GM23338 (cell line): Measurements from ENCODE around the gene LCLAT1. TPM values are rescaled to one million over a fixed set of nuclear protein-coding genes. Genes with fewer than 3 reads are reported as not detected.

Experiments used
- ATAC-seq: fragments of 200-7000 bp; cut with Tn5 transposase; 3 replicates; pipeline ENCODE4 v1.9.1; 2020
- DNase-seq: peaks from one replicate; pipeline ENCODE4 v3.0.0-alpha.2; 2015; ENCODE audit warnings: low spot score
- H2AFZ ChIP-seq: fragments of 200-600 bp; sonication (generic); 2 replicates; pipeline ENCODE4 v1.8.0; 2016; ENCODE audit warnings: antibody characterized with exemption, mild to moderate bottlenecking, moderate library complexity
- H3F3A ChIP-seq: fragments of 200-600 bp; sonication (generic); replicated peaks from 2 replicates; pipeline ENCODE4 v1.8.0; 2017; ENCODE audit warnings: antibody characterized with exemption, mixed run types, low read depth
- H3K27ac ChIP-seq: fragments of 200-600 bp; sonication (generic); 2 replicates; pipeline ENCODE4 v1.6.1; 2016; ENCODE audit warnings: low read depth
- H3K27me3 ChIP-seq: fragments of 200-600 bp; sonication (generic); 2 replicates; pipeline ENCODE4 v1.8.0; 2016; ENCODE audit warnings: mild to moderate bottlenecking, mixed run types, moderate library complexity; ENCODE audit not compliant: insufficient read depth
- H3K36me3 ChIP-seq: fragments of 200-600 bp; sonication (generic); 2 replicates; pipeline ENCODE4 v1.8.0; 2016; ENCODE audit warnings: mild to moderate bottlenecking; ENCODE audit not compliant: insufficient read depth
- H3K4me1 ChIP-seq: fragments of 200-600 bp; sonication (generic); 2 replicates; pipeline ENCODE4 v1.8.0; 2016; ENCODE audit warnings: mild to moderate bottlenecking, moderate library complexity; ENCODE audit not compliant: insufficient read depth
- H3K4me2 ChIP-seq: fragments of 200-600 bp; sonication (generic); 2 replicates; pipeline ENCODE4 v1.7.1; 2017; ENCODE audit warnings: mixed run types
- H3K4me3 ChIP-seq: fragments of 200-600 bp; sonication (generic); 2 replicates; pipeline ENCODE4 v1.6.1; 2016; ENCODE audit warnings: mixed run types
- H3K79me2 ChIP-seq: fragments of 200-600 bp; sonication (generic); replicated peaks from 2 replicates; pipeline ENCODE4 v1.8.0; 2017; ENCODE audit warnings: mild to moderate bottlenecking; ENCODE audit not compliant: insufficient read depth
- H3K9me2 ChIP-seq: fragments of 200-600 bp; sonication (generic); 2 replicates; pipeline ENCODE4 v1.8.0; 2017; ENCODE audit not compliant: insufficient read depth
- H4K20me1 ChIP-seq: fragments of 200-600 bp; sonication (generic); replicated peaks from 2 replicates; pipeline ENCODE4 v1.8.0; 2017; ENCODE audit warnings: mild to moderate bottlenecking; ENCODE audit not compliant: insufficient read depth
- H3K27ac Mint-ChIP-seq: 2 replicates; pipeline ENCODE4 v1.8.0; 2020; ENCODE audit warnings: inconsistent platforms, mild to moderate bottlenecking, moderate library complexity, mixed read lengths
- H3K27me3 Mint-ChIP-seq: 3 replicates; pipeline ENCODE4 v1.8.0; 2022; ENCODE audit warnings: low read depth, mild to moderate bottlenecking, moderate library complexity, mixed read lengths, inconsistent platforms; ENCODE audit not compliant: insufficient read depth, poor library complexity
- H3K36me3 Mint-ChIP-seq: 3 replicates; pipeline ENCODE4 v1.8.0; 2021; ENCODE audit warnings: low read depth, mild to moderate bottlenecking, inconsistent platforms, moderate library complexity, mixed read lengths
- H3K4me1 Mint-ChIP-seq: 3 replicates; pipeline ENCODE4 v1.8.0; 2020; ENCODE audit warnings: mild to moderate bottlenecking, inconsistent platforms, mixed read lengths
- H3K4me3 Mint-ChIP-seq: 3 replicates; pipeline ENCODE4 v1.8.0; 2021; ENCODE audit warnings: moderate library complexity, mild to moderate bottlenecking, inconsistent platforms, mixed read lengths
- H3K9me3 Mint-ChIP-seq: 3 replicates; pipeline ENCODE4 v1.8.0; 2020; ENCODE audit warnings: moderate library complexity, mild to moderate bottlenecking, inconsistent platforms, mixed read lengths
- CREB1 ChIP-seq: fragments of 250-450 bp; sonication (Bioruptor Pico); IDR thresholded peaks from 2 replicates; pipeline ENCODE4 v1.5.0; 2020; ENCODE audit warnings: low read depth, mild to moderate bottlenecking, moderate library complexity
- POLR2AphosphoS5 ChIP-seq: IDR thresholded peaks from 2 replicates; pipeline ENCODE4 v1.6.1; 2016; ENCODE audit warnings: antibody characterized with exemption, low read depth
- ZNF114 ChIP-seq: fragments of 250-450 bp; sonication (Bioruptor Pico); IDR thresholded peaks from 2 replicates; pipeline ENCODE4 v1.5.0; 2020; ENCODE audit warnings: mild to moderate bottlenecking, moderate library complexity
- ZNF331 ChIP-seq: fragments of 250-450 bp; sonication (Bioruptor Pico); IDR thresholded peaks from 2 replicates; pipeline ENCODE4 v1.5.0; 2020; ENCODE audit warnings: low read depth, mild to moderate bottlenecking, moderate library complexity
- polyA plus RNA-seq: library from polyadenylated mRNA; unstranded; fragments of >200 nt; fragmentation: Nextera tagmentation; extraction: Ambion mirVana; gene quantifications from 2 replicates; pipeline ENCODE4 v1.2.1, GENCODE V29; 2016
- total RNA-seq: library from RNA; depleted of rRNA; stranded (reverse); fragments of >200 nt; shearing (Covaris generic); gene quantifications from 2 replicates; pipeline ENCODE4 v1.2.3, GENCODE V29; 2014
- TF ChIP-seq, protein P1 (sequence below): fragments of 250-450 bp; sonication (Bioruptor Pico); IDR thresholded peaks from 2 replicates; pipeline ENCODE4 v1.5.0; 2020; ENCODE audit warnings: mild to moderate bottlenecking, moderate library complexity
- TF ChIP-seq, protein P2 (sequence below), 2 experiments: fragments of 200-600 bp in 1 of 2; sonication (generic) in 1 of 2; conservative IDR thresholded peaks; 2 replicates each; pipeline versions ENCODE4 v1.5.1 to v1.6.1; 2016 to 2017; ENCODE audit warnings: antibody characterized with exemption in 2 of 2, low read depth in 2 of 2, mild to moderate bottlenecking in 2 of 2, moderate library complexity in 1 of 2
- TF ChIP-seq, protein P3 (sequence below): IDR thresholded peaks from one replicate; pipeline ENCODE4 v1.6.1; 2018; ENCODE audit warnings: antibody characterized with exemption; ENCODE audit not compliant: unreplicated experiment

LCLAT1 gene
- total and polyA plus RNA-seq, 2 experiments from 2014 or later: 11.5 to 30.1 TPM

DNA sequence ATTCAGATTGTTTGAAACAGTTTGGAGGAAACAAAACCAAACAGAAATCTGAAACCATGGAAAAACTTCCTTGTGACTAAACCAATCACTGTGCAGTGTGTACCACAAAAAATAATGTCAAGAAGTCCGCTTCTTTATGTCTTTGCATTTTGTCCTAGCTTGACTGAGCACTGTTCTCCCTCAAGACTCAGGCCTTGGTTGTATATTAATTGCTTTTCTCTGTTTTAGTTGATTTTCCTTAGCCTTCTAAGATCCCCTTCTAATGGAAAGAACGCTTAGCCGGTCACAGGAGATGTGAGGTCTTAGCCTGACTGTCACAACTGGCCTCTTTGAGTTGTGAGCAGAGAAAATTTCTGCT, 56.6 kb downstream of the LCLAT1 start (continued):
- TF ChIP-seq, protein P1, sequence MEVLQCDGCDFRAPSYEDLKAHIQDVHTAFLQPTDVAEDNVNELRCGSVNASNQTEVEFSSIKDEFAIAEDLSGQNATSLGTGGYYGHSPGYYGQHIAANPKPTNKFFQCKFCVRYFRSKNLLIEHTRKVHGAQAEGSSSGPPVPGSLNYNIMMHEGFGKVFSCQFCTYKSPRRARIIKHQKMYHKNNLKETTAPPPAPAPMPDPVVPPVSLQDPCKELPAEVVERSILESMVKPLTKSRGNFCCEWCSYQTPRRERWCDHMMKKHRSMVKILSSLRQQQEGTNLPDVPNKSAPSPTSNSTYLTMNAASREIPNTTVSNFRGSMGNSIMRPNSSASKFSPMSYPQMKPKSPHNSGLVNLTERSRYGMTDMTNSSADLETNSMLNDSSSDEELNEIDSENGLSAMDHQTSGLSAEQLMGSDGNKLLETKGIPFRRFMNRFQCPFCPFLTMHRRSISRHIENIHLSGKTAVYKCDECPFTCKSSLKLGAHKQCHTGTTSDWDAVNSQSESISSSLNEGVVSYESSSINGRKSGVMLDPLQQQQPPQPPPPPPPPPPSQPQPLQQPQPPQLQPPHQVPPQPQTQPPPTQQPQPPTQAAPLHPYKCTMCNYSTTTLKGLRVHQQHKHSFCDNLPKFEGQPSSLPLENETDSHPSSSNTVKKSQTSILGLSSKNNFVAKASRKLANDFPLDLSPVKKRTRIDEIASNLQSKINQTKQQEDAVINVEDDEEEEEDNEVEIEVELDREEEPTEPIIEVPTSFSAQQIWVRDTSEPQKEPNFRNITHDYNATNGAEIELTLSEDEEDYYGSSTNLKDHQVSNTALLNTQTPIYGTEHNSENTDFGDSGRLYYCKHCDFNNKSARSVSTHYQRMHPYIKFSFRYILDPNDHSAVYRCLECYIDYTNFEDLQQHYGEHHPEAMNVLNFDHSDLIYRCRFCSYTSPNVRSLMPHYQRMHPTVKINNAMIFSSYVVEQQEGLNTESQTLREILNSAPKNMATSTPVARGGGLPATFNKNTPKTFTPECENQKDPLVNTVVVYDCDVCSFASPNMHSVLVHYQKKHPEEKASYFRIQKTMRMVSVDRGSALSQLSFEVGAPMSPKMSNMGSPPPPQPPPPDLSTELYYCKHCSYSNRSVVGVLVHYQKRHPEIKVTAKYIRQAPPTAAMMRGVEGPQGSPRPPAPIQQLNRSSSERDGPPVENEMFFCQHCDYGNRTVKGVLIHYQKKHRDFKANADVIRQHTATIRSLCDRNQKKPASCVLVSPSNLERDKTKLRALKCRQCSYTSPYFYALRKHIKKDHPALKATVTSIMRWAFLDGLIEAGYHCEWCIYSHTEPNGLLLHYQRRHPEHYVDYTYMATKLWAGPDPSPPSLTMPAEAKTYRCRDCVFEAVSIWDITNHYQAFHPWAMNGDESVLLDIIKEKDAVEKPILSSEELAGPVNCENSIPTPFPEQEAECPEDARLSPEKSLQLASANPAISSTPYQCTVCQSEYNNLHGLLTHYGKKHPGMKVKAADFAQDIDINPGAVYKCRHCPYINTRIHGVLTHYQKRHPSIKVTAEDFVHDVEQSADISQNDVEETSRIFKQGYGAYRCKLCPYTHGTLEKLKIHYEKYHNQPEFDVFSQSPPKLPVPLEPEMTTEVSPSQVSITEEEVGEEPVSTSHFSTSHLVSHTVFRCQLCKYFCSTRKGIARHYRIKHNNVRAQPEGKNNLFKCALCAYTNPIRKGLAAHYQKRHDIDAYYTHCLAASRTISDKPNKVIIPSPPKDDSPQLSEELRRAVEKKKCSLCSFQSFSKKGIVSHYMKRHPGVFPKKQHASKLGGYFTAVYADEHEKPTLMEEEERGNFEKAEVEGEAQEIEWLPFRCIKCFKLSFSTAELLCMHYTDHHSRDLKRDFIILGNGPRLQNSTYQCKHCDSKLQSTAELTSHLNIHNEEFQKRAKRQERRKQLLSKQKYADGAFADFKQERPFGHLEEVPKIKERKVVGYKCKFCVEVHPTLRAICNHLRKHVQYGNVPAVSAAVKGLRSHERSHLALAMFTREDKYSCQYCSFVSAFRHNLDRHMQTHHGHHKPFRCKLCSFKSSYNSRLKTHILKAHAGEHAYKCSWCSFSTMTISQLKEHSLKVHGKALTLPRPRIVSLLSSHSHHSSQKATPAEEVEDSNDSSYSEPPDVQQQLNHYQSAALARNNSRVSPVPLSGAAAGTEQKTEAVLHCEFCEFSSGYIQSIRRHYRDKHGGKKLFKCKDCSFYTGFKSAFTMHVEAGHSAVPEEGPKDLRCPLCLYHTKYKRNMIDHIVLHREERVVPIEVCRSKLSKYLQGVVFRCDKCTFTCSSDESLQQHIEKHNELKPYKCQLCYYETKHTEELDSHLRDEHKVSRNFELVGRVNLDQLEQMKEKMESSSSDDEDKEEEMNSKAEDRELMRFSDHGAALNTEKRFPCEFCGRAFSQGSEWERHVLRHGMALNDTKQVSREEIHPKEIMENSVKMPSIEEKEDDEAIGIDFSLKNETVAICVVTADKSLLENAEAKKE (CRISPR knock-in tag): no peak
- no peak for TF ChIP-seq ZNF331 (CRISPR knock-in tag)
- TF ChIP-seq POLR2AphosphoS5: no peak
- TF ChIP-seq, protein P2, sequence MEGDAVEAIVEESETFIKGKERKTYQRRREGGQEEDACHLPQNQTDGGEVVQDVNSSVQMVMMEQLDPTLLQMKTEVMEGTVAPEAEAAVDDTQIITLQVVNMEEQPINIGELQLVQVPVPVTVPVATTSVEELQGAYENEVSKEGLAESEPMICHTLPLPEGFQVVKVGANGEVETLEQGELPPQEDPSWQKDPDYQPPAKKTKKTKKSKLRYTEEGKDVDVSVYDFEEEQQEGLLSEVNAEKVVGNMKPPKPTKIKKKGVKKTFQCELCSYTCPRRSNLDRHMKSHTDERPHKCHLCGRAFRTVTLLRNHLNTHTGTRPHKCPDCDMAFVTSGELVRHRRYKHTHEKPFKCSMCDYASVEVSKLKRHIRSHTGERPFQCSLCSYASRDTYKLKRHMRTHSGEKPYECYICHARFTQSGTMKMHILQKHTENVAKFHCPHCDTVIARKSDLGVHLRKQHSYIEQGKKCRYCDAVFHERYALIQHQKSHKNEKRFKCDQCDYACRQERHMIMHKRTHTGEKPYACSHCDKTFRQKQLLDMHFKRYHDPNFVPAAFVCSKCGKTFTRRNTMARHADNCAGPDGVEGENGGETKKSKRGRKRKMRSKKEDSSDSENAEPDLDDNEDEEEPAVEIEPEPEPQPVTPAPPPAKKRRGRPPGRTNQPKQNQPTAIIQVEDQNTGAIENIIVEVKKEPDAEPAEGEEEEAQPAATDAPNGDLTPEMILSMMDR (conservative IDR thresholded peaks at IDR 0.05; ENCODE audit: low read depth in 2 of 2): no peak
- no peak for TF ChIP-seq ZNF114 (CRISPR knock-in tag)

DNA sequence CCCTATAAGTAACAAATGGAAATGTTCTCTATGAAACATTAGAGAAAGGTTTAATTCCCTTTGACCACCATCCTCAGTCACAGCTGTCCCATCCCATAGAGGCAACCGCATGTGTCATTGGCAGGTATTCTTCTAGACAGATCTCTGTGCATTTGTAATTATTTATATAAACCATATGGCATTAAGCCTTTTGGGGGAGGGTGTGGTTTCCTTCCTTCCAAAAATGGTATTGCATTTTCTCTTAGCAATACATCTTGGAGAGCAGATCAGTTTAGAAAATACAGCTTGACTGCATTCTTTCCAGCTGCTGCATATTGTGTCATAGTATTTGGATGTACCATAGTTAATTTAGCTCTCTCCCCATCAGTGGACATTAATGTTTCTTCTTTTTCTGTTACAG, 57.7 kb downstream of the LCLAT1 start:
- peaks cover 26% of the 10 kb centered on the region for H3K9me3 Mint-ChIP-seq
- peaks cover 72% of the 10 kb centered on the region for H3K79me2 ChIP-seq
- TF ChIP-seq, protein P3, sequence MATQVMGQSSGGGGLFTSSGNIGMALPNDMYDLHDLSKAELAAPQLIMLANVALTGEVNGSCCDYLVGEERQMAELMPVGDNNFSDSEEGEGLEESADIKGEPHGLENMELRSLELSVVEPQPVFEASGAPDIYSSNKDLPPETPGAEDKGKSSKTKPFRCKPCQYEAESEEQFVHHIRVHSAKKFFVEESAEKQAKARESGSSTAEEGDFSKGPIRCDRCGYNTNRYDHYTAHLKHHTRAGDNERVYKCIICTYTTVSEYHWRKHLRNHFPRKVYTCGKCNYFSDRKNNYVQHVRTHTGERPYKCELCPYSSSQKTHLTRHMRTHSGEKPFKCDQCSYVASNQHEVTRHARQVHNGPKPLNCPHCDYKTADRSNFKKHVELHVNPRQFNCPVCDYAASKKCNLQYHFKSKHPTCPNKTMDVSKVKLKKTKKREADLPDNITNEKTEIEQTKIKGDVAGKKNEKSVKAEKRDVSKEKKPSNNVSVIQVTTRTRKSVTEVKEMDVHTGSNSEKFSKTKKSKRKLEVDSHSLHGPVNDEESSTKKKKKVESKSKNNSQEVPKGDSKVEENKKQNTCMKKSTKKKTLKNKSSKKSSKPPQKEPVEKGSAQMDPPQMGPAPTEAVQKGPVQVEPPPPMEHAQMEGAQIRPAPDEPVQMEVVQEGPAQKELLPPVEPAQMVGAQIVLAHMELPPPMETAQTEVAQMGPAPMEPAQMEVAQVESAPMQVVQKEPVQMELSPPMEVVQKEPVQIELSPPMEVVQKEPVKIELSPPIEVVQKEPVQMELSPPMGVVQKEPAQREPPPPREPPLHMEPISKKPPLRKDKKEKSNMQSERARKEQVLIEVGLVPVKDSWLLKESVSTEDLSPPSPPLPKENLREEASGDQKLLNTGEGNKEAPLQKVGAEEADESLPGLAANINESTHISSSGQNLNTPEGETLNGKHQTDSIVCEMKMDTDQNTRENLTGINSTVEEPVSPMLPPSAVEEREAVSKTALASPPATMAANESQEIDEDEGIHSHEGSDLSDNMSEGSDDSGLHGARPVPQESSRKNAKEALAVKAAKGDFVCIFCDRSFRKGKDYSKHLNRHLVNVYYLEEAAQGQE: no peak
- TF ChIP-seq, protein P2 (conservative IDR thresholded peaks at IDR 0.05; ENCODE audit: low read depth in 2 of 2): no peak
- TF ChIP-seq ZNF331 (CRISPR knock-in tag) (no peak), CREB1 (CRISPR knock-in tag) (no peak), ZNF114 (CRISPR knock-in tag) (no peak), POLR2AphosphoS5 (no peak)

More for the DNA sequence above, 57.7 kb downstream of the LCLAT1 start:
- H3K4me1 ChIP-seq: no peaks in the 10 kb centered on the region
- H3K9me2 ChIP-seq: no peaks in the 10 kb centered on the region
- DNase-seq: no peak
- H3K27me3 Mint-ChIP-seq: no peaks in the 10 kb centered on the region
- H3K36me3 ChIP-seq: peaks cover 7% of the 10 kb centered on the region; the same call in 1 of the 2 replicates
- no peak overlapping the region for H2AFZ ChIP-seq
- no peak for ATAC-seq
- no peak overlapping the region for H3K27ac Mint-ChIP-seq
- no peaks in the 10 kb centered on the region for H4K20me1 ChIP-seq
- H3F3A ChIP-seq: no peaks in the 10 kb centered on the region
- H3K27me3 ChIP-seq: no peaks in the 10 kb centered on the region
- peaks cover 9% of the 10 kb centered on the region for H3K4me1 Mint-ChIP-seq
- no peak overlapping the region for H3K4me3 Mint-ChIP-seq
- H3K27ac ChIP-seq: no peak overlapping the region
- H3K36me3 Mint-ChIP-seq: peaks cover 33% of the 10 kb centered on the region; the same call in 2 of the 3 replicates
- H3K4me2 ChIP-seq: no peak overlapping the region
- H3K4me3 ChIP-seq: no peak overlapping the region
